ENCODE measurements around the gene SCAF4. TPM values are rescaled to one million over a fixed set of nuclear protein-coding genes. Genes with fewer than 3 reads are reported as not detected.

Gene SCAF4
- total and polyA plus RNA-seq, 9 of the 15 experiments (the other 6 are each of a cell fraction or from before 2014, with no cell fraction given) = 2.3 to 55.7 (median 17.2) TPM

DNA sequence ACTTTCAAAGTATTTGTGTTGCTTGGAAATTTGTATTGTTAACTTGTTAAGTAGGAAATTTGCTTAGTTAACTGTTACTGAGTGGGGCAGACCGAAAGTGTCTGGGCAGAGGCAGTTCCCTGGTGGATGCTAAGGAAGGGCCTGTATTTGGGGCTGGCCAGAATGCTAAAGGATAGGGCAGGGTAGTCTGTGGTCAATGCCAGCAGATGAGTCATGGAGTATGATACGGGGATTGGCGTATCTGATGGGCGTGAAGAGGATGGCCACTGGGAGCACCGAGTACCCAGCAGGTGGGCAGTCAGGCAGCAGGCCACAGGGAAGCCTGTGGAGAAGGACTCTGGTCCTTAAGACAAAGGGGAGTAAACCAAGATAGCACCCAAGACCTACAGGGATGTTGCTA, 46.6 kb upstream of the SCAF4 start:
- DNase-seq (ENCODE audit: extremely low read depth in 1 of 4, low spot score in 3 of 4) (no peak), FAIRE-seq (no peak), ATAC-seq (no peak; the same call in 2 of the 3 replicates)
- no TSS peak for BruUV-seq (replicated peaks)
- Histone ChIP-seq H3K9ac (ENCODE audit: insufficient read depth in 1 of 2, low read depth in 2 of 2, low read length in 2 of 2) (0 out of 4 replicates have a peak overlapping the region, but pooled peaks of 1 of the 2 experiments have one; percentile 18), H3K27me3 (ENCODE audit: control insufficient read depth in 2 of 2, insufficient read depth in 2 of 2, low read length in 2 of 2) (peaks cover 4 to 10% of the 10 kb centered on the region in 2 experiments; a peak in 1 of 5 replicates), H3K4me2 (ENCODE audit: insufficient read depth, low read length) (no peak overlapping the region), H3K79me2 (ENCODE audit: control insufficient read depth, insufficient read depth, low read length) (no peaks in the 10 kb centered on the region), H3K9me3 (replicated peaks; ENCODE audit: control insufficient read depth, insufficient read depth, low read depth, low read length) (no peaks in the 10 kb centered on the region), H3K4me3 (no peak overlapping the region), H3K36me3 (ENCODE audit: control insufficient read depth, insufficient read depth, low read length) (no peaks in the 10 kb centered on the region), H2AFZ (ENCODE audit: low read depth, low read length) (no peak overlapping the region), H3K27ac (ENCODE audit: extremely low read depth, low read depth, low read length) (no peak overlapping the region), H3K4me1 (replicated peaks in 1 of 2; ENCODE audit: control insufficient read depth in 2 of 2, insufficient read depth in 2 of 2, low read length in 2 of 2) (0 out of 5 replicates have a peak, but pooled peaks cover 0 to 4% of the 10 kb centered on the region in 2 experiments), H4K20me1 (replicated peaks; ENCODE audit: control insufficient read depth, insufficient read depth, low read length) (no peaks in the 10 kb centered on the region), H3K9me1 (ENCODE audit: control insufficient read depth, insufficient read depth, low read length) (no peaks in the 10 kb centered on the region)
- intact Hi-C loops (cut with micrococcal nuclease) (no loop called here), in situ Hi-C loops (cut with MboI) (no loop called here)
- WGBS (ENCODE audit: insufficient coverage, low coverage, missing lambda C conversion rate) = 9% methylated on average over 5 of the region's 5 CpGs
- POLR2A ChIA-PET = no interaction called here
- TF ChIP-seq CBX8 (IDR thresholded peaks at IDR 0.05; ENCODE audit: borderline replicate concordance, extremely low read depth, low read depth, low read length, poor library complexity, severe bottlenecking) = no peak
- TF ChIP-seq FOXK1 (CRISPR knock-in tag; IDR thresholded peaks at IDR 0.05; ENCODE audit: borderline replicate concordance) = no peak
- no peak for TF ChIP-seq NUFIP1 (IDR thresholded peaks at IDR 0.05; ENCODE audit: partially characterized antibody)
- TF ChIP-seq, protein P1, sequence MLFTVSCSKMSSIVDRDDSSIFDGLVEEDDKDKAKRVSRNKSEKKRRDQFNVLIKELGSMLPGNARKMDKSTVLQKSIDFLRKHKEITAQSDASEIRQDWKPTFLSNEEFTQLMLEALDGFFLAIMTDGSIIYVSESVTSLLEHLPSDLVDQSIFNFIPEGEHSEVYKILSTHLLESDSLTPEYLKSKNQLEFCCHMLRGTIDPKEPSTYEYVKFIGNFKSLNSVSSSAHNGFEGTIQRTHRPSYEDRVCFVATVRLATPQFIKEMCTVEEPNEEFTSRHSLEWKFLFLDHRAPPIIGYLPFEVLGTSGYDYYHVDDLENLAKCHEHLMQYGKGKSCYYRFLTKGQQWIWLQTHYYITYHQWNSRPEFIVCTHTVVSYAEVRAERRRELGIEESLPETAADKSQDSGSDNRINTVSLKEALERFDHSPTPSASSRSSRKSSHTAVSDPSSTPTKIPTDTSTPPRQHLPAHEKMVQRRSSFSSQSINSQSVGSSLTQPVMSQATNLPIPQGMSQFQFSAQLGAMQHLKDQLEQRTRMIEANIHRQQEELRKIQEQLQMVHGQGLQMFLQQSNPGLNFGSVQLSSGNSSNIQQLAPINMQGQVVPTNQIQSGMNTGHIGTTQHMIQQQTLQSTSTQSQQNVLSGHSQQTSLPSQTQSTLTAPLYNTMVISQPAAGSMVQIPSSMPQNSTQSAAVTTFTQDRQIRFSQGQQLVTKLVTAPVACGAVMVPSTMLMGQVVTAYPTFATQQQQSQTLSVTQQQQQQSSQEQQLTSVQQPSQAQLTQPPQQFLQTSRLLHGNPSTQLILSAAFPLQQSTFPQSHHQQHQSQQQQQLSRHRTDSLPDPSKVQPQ (CRISPR knock-in tag; IDR thresholded peaks at IDR 0.05; ENCODE audit: borderline replicate concordance) = no peak
- TF ChIP-seq, protein P2, sequence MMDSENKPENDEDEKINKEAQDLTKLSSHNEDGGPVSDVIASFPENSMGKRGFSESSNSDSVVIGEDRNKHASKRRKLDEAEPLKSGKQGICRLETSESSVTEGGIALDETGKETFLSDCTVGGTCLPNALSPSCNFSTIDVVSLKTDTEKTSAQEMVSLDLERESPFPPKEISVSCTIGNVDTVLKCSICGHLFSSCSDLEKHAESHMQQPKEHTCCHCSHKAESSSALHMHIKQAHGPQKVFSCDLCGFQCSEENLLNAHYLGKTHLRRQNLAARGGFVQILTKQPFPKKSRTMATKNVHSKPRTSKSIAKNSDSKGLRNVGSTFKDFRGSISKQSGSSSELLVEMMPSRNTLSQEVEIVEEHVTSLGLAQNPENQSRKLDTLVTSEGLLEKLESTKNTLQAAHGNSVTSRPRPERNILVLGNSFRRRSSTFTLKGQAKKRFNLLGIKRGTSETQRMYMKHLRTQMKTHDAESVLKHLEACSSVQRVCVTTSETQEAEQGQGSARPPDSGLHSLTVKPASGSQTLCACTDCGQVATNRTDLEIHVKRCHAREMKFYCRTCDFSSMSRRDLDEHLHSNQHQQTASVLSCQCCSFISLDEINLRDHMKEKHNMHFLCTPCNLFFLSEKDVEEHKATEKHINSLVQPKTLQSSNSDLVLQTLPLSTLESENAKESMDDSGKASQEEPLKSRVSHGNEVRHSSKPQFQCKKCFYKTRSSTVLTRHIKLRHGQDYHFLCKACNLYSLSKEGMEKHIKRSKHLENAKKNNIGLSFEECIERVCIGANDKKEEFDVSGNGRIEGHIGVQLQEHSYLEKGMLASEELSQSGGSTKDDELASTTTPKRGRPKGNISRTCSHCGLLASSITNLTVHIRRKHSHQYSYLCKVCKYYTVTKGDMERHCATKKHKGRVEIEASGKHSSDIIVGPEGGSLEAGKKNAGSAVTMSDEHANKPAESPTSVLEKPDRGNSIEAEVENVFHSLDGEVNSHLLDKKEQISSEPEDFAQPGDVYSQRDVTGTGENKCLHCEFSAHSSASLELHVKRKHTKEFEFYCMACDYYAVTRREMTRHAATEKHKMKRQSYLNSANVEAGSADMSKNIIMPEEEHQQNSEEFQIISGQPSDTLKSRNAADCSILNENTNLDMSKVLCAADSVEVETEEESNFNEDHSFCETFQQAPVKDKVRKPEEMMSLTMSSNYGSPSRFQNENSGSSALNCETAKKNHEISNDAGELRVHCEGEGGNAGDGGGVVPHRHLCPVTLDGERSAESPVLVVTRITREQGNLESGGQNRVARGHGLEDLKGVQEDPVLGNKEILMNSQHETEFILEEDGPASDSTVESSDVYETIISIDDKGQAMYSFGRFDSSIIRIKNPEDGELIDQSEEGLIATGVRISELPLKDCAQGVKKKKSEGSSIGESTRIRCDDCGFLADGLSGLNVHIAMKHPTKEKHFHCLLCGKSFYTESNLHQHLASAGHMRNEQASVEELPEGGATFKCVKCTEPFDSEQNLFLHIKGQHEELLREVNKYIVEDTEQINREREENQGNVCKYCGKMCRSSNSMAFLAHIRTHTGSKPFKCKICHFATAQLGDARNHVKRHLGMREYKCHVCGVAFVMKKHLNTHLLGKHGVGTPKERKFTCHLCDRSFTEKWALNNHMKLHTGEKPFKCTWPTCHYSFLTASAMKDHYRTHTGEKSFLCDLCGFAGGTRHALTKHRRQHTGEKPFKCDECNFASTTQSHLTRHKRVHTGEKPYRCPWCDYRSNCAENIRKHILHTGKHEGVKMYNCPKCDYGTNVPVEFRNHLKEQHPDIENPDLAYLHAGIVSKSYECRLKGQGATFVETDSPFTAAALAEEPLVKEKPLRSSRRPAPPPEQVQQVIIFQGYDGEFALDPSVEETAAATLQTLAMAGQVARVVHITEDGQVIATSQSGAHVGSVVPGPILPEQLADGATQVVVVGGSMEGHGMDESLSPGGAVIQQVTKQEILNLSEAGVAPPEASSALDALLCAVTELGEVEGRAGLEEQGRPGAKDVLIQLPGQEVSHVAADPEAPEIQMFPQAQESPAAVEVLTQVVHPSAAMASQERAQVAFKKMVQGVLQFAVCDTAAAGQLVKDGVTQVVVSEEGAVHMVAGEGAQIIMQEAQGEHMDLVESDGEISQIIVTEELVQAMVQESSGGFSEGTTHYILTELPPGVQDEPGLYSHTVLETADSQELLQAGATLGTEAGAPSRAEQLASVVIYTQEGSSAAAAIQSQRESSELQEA (IDR thresholded peaks at IDR 0.05; ENCODE audit: low read depth) = no peak
- CTCF ChIA-PET (ENCODE audit: low intra/inter-chr PET ratio) = no interaction called here

All from K562 (cell line).